Neutrophil (primary cell): ENCODE measurements around the gene ELAC2.

ENCODE experiments used
- H3K27ac ChIP-seq: fragments of 200-600 bp; sonication (generic); 2 replicates; pipeline ENCODE4 v1.5.1; 2016; ENCODE audit warnings: mild to moderate bottlenecking, moderate library complexity
- H3K27me3 ChIP-seq: fragments of 200-600 bp; sonication (generic); 2 replicates; pipeline ENCODE4 v1.6.0; 2016; ENCODE audit warnings: mild to moderate bottlenecking
- H3K36me3 ChIP-seq: fragments of 200-600 bp; sonication (generic); 2 replicates; pipeline ENCODE4 v1.5.1; 2017
- H3K4me1 ChIP-seq, 2 experiments: fragments of 200-600 bp in 1 of 2; sonication (generic) in 1 of 2; 1 replicate in 1 of 2; 2 replicates in 1 of 2; pipeline versions ENCODE4 v1.5.1 to v1.6.1; 2013 to 2016; ENCODE audit warnings: low read depth in 1 of 2, low read length in 1 of 2, mild to moderate bottlenecking in 1 of 2, moderate library complexity in 1 of 2; ENCODE audit not compliant: control insufficient read depth in 1 of 2, insufficient read depth in 1 of 2
- H3K4me3 ChIP-seq, 2 experiments: fragments of 200-600 bp in 1 of 2; sonication (generic) in 1 of 2; 1 replicate in 1 of 2; 2 replicates in 1 of 2; pipeline ENCODE4 v1.5.1; 2013 to 2016; ENCODE audit warnings: low read depth in 1 of 2, low read length in 1 of 2, mild to moderate bottlenecking in 1 of 2, moderate library complexity in 1 of 2
- H3K9me3 ChIP-seq: fragments of 200-600 bp; sonication (generic); 2 replicates; pipeline ENCODE4 v1.5.1; 2016
- TF ChIP-seq, protein P1 (sequence below): fragments of 200-600 bp; sonication (generic); IDR thresholded peaks from 2 replicates; pipeline ENCODE4 v1.5.1; 2016; ENCODE audit warnings: antibody characterized with exemption

Gene ELAC2, protein sequence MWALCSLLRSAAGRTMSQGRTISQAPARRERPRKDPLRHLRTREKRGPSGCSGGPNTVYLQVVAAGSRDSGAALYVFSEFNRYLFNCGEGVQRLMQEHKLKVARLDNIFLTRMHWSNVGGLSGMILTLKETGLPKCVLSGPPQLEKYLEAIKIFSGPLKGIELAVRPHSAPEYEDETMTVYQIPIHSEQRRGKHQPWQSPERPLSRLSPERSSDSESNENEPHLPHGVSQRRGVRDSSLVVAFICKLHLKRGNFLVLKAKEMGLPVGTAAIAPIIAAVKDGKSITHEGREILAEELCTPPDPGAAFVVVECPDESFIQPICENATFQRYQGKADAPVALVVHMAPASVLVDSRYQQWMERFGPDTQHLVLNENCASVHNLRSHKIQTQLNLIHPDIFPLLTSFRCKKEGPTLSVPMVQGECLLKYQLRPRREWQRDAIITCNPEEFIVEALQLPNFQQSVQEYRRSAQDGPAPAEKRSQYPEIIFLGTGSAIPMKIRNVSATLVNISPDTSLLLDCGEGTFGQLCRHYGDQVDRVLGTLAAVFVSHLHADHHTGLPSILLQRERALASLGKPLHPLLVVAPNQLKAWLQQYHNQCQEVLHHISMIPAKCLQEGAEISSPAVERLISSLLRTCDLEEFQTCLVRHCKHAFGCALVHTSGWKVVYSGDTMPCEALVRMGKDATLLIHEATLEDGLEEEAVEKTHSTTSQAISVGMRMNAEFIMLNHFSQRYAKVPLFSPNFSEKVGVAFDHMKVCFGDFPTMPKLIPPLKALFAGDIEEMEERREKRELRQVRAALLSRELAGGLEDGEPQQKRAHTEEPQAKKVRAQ

DNA sequence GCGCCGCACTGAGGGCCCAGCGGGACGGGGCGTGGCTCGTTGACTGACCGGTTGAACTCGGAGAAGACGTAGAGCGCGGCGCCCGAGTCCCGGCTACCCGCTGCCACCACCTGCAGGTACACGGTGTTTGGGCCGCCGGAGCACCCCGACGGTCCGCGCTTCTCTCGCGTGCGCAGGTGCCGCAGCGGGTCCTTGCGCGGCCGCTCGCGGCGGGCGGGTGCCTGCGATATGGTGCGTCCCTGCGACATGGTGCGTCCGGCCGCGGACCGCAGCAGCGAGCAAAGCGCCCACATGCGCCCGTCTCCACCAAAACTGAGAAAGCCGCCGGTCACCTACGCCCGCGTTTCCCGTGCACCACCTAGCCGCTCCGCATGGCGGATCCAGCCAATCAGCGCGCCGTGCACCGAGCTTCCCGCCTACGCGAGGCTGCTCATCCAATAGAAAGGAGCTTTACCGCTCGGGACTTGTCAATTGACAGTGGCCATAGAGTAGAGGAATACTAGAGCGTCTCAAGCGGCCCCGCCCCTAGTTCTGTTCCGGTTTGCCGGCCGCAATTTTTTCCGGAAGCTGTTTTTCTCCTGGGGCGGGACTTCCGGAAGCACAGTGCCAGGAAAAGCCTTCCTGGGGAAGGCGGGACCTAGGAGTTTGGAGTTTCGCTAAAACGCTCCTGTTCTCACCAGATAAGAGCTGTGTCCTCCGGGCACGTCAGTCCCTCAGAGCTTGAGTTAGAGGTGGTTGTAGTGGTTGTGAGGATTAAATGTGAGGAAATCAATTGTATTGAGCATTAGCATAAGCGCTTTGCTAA is at the start of gene ELAC2:
TSS of gene ELAC2 (minus strand) at position 373 of the 805 bp plus-strand sequence. CDS start at position 293, 80 bp downstream.
- no peaks in the 10 kb centered on the region for H3K9me3 ChIP-seq
- H3K27me3 ChIP-seq, result no peaks in the 10 kb centered on the region
- H3K4me3 ChIP-seq, result peak within 1 kb of the TSS; percentile 68 to 98
- TF ChIP-seq, protein P1, sequence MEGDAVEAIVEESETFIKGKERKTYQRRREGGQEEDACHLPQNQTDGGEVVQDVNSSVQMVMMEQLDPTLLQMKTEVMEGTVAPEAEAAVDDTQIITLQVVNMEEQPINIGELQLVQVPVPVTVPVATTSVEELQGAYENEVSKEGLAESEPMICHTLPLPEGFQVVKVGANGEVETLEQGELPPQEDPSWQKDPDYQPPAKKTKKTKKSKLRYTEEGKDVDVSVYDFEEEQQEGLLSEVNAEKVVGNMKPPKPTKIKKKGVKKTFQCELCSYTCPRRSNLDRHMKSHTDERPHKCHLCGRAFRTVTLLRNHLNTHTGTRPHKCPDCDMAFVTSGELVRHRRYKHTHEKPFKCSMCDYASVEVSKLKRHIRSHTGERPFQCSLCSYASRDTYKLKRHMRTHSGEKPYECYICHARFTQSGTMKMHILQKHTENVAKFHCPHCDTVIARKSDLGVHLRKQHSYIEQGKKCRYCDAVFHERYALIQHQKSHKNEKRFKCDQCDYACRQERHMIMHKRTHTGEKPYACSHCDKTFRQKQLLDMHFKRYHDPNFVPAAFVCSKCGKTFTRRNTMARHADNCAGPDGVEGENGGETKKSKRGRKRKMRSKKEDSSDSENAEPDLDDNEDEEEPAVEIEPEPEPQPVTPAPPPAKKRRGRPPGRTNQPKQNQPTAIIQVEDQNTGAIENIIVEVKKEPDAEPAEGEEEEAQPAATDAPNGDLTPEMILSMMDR, result peak; percentile 83
- peaks cover 14 to 15% of the 10 kb centered on the region in 2 experiments for H3K4me1 ChIP-seq
- peaks cover 28% of the 10 kb centered on the region for H3K36me3 ChIP-seq
- H3K27ac ChIP-seq, result peak within 1 kb of the TSS; percentile 79

DNA sequence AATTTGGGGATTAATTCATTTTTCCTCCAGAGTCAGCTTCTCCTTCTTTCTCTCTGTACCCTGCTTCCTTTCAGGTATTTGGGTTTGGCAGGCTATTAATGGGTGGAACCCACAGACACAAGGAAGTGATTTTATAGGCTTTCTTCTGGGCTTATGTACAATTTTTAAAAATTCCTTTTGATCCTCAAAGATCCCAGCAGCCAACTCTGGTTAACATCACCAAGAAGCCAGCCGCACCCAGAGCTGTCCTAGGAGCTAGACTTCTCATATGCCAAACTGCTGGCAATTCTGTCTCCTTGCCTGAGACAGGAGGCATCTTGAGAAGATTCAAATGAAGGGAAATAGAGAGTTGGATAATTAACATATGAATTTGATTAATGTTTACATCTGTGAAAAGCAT is 47.2 kb upstream of the ELAC2 start:
- TF ChIP-seq, protein P1, result no peak
- Histone ChIP-seq H3K36me3 (no peaks in the 10 kb centered on the region), H3K4me3 (no peak overlapping the region), H3K9me3 (no peaks in the 10 kb centered on the region), H3K27ac (no peak overlapping the region), H3K27me3 (no peaks in the 10 kb centered on the region), H3K4me1 (no peaks in the 10 kb centered on the region)

DNA sequence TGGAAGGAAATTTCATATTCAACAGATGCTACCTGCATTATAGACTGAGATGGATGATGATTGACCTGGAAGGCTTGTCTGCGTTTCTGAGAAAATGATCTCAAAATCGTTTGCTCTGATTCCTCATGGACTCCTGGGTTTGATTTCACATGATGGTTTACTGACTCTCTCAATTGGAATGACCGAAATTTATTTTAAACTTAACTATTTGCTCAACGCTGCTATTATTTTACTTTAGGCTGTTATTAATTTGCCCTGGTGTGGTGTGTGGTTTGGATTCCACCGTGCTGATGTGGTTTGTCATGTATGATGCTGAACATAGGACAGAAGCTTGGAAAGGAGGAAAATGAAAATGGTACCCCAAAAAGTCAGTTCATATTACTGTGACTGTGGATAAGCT is 37.3 kb upstream of the ELAC2 start:
- TF ChIP-seq, protein P1, result no peak
- Histone ChIP-seq H3K4me3 (no peak overlapping the region), H3K9me3 (no peaks in the 10 kb centered on the region), H3K27me3 (no peaks in the 10 kb centered on the region), H3K27ac (no peak overlapping the region), H3K4me1 (no peaks in the 10 kb centered on the region), H3K36me3 (no peaks in the 10 kb centered on the region)

- no peaks in the 10 kb centered on the region for H3K4me1 ChIP-seq
- H3K36me3 ChIP-seq, result no peaks in the 10 kb centered on the region
- TF ChIP-seq, protein P1, result no peak
- H3K4me3 ChIP-seq, result no peak overlapping the region
- no peaks in the 10 kb centered on the region for H3K9me3 ChIP-seq
- H3K27ac ChIP-seq, result no peak overlapping the region
- H3K27me3 ChIP-seq, result no peaks in the 10 kb centered on the region
Observed at GRCh38 chr17:13054666-13055065, 36.8 kb upstream of the ELAC2 start.

DNA sequence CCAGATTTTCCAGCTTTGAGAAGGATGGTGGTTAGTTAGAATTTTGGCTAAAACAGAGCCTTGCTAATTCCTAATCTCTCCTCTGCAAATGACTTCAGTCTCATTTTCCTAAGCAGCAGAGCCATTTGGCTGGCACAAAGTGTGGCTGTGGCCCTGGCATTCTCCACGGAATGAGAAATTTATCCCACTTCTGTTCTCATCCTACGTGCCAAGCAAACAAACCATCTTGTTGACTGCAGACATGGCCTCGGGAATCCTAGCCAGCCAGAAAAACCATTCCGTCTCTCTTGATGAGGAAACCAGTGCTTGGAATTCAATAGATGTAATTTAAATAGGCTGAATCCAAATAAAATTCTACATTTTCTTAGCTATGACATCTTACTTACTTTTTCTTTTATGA is 34.1 kb upstream of the ELAC2 start:
- H3K27me3 ChIP-seq, result no peaks in the 10 kb centered on the region
- H3K4me1 ChIP-seq, result no peaks in the 10 kb centered on the region
- TF ChIP-seq, protein P1, result no peak
- H3K36me3 ChIP-seq, result no peaks in the 10 kb centered on the region
- H3K9me3 ChIP-seq, result no peaks in the 10 kb centered on the region
- no peak overlapping the region for H3K27ac ChIP-seq
- H3K4me3 ChIP-seq, result no peak overlapping the region
